Psoas muscle (tissue), 8 donors: ENCODE measurements around the gene MOB3A. TPM values are rescaled to one million over a fixed set of nuclear protein-coding genes. Genes with fewer than 3 reads are reported as not detected.

ENCODE experiments used
- ATAC-seq, 4 donors: fragments of 200-7000 bp; cut with Tn5 transposase; one replicate each; pipeline ENCODE4 v1.9.1; 2020; ENCODE audit warnings: moderate library complexity in 3 of 4, mild to moderate bottlenecking in 2 of 4
- DNase-seq, 2 donors: peaks; one replicate each; pipeline ENCODE4 v3.0.0-alpha.2; 2020
- H3K27ac ChIP-seq: fragments of 200-600 bp; one replicate; pipeline ENCODE4 v1.8.0; 2022
- H3K27me3 ChIP-seq, 3 donors: fragments of 200-600 bp in 1 of 3; one replicate each; pipeline versions ENCODE4 v1.6.1 to v1.8.0; 2013 to 2022; ENCODE audit warnings: low read length in 2 of 3, mild to moderate bottlenecking in 2 of 3, moderate library complexity in 1 of 3; ENCODE audit not compliant: insufficient read depth in 3 of 3
- H3K36me3 ChIP-seq, 2 donors: fragments of 200-600 bp in 1 of 2; one replicate each; pipeline versions ENCODE4 v1.6.1 to v1.8.0; 2013 to 2022; ENCODE audit warnings: low read depth in 1 of 2, mild to moderate bottlenecking in 1 of 2, moderate library complexity in 1 of 2; ENCODE audit not compliant: insufficient read depth in 1 of 2
- H3K4me1 ChIP-seq: fragments of 200-600 bp; one replicate; pipeline ENCODE4 v1.8.0; 2022
- H3K4me3 ChIP-seq: fragments of 200-600 bp; one replicate; pipeline ENCODE4 v1.8.0; 2022; ENCODE audit warnings: mild to moderate bottlenecking
- H3K9me3 ChIP-seq: fragments of 200-600 bp; one replicate; pipeline ENCODE4 v1.8.0; 2022
- WGBS, 3 donors: extraction: QIAGEN DNeasy Blood & Tissue Kit; methylation state at CpG; one replicate each; pipeline versions ENCODE4 v1.1.6 to v1.1.7; 2013; 5-methylcytosine and 5-hydroxymethylcytosine counted together
- intact Hi-C, 2 donors: fragments of 100-400 bp; cut with DNase I; formaldehyde crosslinking; loops; one replicate each; pipeline versions ENCODE4 v1.11.0 to v1.14.2; 2022
- polyA plus RNA-seq, 3 donors: library from polyadenylated mRNA; stranded (reverse); fragments of 200-250 nt; gene quantifications; one replicate each; pipeline ENCODE4 v1.2.3, GENCODE V29; 2013
- total RNA-seq, 4 donors: library from RNA; stranded (reverse); fragmentation: NEBNext Ultra II Directional in 2 of 4; extraction: Animal tissue kit (Norgen Biotek cat#: 25700) in 2 of 4; gene quantifications; one replicate each; pipeline versions ENCODE4 v1.2.1 to v1.2.4, GENCODE V29; 2021 to 2023
- TF ChIP-seq, protein P1 (sequence below): fragments of 200-600 bp; IDR thresholded peaks from one replicate; pipeline ENCODE4 v1.8.0; 2022; ENCODE audit warnings: antibody characterized with exemption
- donor health status: healthy with polysubstance abuse.
- donor health status: DM: no; HTN: no; CAD: no; lungs with moderate emphysema.
- donor health status: Bipolar disorder and iron deficiency.
- donor health status: healthy.
- donor health status: DM: yes; HTN: yes; CAD: no.
- donor health status: DM: no; HTN: no; CAD: no.
- donor health status: DM: no; HTN: no; CAD: no.
- donor health status: DM: yes; HTN: yes; CAD: no.

The MOB3A gene
- total and polyA plus RNA-seq, 7 donors: 8.3 to 19.8 (median 13.5) TPM

DNA sequence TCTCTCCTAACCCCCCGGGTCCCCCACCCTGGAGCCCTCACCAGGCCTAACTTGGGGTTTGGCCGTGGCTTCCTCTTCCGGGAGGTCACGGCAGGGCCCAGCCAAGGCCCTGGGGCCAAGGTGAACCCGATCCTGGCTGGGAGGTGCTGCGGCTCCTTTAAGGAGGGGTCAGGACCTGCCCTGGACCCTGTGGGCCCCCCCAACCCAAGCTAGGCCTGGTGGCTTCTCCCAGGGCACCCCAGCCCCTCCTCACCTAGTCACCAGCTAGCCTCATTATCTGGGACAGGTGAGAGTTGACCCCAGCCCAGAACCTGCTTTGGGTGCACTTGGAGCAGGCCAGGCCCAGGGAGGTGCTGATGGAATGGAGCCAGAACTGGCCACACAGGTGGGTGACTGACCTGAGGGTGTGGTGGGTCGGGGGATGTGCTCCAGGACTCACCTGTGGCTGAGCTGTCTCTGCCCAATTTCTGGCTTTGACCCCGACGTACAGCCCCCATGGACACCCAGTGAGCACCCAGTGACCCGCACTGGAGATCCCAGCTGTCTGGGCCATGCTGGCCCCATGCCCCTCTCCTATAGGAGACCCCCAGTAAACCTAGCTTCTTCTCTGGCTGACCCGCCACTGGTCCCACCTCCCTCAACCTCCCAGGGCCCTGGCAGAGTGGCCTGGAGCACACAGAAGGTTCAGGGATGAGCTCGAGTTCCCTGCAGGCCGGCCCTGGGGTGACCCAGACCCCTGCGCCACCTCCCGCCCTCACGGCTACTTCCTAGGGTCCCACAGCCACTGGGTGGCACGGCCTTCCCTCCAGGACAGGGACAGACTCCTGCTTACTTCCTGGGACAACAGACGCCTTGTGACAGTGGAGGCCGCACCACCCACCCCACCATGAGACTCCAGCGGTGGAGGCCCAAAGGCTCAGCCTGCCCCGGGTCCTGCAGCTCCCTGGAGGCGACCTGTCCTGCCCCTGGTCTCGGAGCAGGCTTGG, 38.3 kb downstream of the MOB3A start:
- 83 to 86% (median 85%) methylated on average over 22 to 23 of the region's 23 CpGs for WGBS, 3 donors
- Histone ChIP-seq H3K27ac (peak overlapping the region; percentile 97), H3K36me3 (no peaks in the 10 kb centered on the region), H3K4me3 (no peak overlapping the region), H3K4me1 (peaks cover 49% of the 10 kb centered on the region), H3K9me3 (no peaks in the 10 kb centered on the region), H3K27me3 (no peaks in the 10 kb centered on the region)
- peak in 1 of 2 donors; percentile 62 for DNase-seq
- TF ChIP-seq, protein P1, sequence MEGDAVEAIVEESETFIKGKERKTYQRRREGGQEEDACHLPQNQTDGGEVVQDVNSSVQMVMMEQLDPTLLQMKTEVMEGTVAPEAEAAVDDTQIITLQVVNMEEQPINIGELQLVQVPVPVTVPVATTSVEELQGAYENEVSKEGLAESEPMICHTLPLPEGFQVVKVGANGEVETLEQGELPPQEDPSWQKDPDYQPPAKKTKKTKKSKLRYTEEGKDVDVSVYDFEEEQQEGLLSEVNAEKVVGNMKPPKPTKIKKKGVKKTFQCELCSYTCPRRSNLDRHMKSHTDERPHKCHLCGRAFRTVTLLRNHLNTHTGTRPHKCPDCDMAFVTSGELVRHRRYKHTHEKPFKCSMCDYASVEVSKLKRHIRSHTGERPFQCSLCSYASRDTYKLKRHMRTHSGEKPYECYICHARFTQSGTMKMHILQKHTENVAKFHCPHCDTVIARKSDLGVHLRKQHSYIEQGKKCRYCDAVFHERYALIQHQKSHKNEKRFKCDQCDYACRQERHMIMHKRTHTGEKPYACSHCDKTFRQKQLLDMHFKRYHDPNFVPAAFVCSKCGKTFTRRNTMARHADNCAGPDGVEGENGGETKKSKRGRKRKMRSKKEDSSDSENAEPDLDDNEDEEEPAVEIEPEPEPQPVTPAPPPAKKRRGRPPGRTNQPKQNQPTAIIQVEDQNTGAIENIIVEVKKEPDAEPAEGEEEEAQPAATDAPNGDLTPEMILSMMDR: no peak
- intact Hi-C loops: no loop called here
- no peak for ATAC-seq

DNA sequence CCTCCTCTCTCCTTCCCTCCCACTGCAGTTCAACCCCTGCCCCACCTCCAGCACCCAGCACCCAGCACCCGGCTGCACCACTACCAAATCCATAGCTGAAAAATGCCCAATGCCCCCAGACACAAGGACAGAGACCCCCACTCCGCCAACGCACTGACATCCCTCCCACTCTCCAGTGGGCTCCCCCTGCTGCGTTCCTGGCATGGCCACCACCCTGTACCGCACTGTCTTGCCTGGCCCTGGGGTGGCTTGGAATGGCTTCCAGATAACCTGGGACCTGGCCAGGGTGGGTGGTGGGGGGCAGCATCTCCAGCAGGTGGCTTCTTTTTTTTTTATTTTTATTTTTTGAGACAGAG, 39.3 kb downstream of the MOB3A start:
- TF ChIP-seq, protein P1: no peak
- ATAC-seq (no peak), DNase-seq (peak in 1 of 2 donors; percentile 54)
- H3K9me3 ChIP-seq: no peaks in the 10 kb centered on the region
- H3K27ac ChIP-seq: peak overlapping the region; percentile 97
- whole genome bisulfite sequencing, 3 donors: 43 to 52% (median 46%) methylated on average over 5 of the region's 5 CpGs
- H3K4me1 ChIP-seq: peaks cover 40% of the 10 kb centered on the region
- H3K27me3 ChIP-seq: no peaks in the 10 kb centered on the region
- no peaks in the 10 kb centered on the region for H3K36me3 ChIP-seq
- no peak overlapping the region for H3K4me3 ChIP-seq
- intact Hi-C loops: no loop called here

DNA sequence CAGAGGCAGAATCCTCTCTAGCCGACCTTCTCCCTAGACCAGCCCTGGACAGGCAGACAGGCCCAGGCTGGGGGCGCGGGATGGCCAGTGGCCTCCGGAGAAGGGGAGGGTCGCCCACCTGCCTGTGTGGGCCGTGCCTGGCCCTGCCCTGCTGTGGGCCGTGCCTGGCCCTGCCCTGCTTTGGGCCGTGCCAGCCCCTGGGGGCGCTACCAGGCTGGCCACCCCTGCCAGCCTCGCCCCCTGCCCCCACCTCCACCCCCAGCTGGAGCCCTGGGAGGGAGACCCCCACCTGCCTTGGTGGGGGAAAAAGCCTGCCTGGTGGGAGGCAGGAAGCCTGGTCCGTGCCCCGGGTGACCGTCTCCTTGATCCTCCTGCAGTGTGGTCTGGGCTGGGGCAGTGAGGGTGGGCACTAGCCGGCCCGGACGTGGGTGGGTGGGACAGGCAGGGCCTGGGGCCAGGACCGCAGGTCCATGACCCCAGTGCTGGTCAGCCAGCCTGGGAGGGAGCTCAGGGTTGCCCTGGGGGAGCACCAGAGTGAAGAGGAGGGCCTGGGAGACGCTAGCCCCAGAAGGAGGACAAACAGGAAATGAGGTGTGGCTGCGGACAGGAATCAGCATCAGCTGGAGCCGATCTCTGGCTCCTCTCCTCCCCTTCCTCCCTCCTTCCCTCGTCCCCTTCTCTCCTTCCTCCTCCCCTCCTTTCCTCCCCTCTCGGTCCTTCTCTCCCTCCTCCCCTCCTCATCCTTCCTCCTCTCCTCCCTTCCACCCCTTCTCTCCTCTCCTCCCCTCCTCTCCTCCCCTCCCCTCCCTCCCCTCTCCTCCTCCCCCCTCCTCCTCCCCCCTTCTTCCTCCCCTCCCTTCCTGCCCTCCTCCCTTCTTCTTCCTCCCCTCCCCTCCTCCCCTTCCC, 39.9 kb downstream of the MOB3A start:
- TF ChIP-seq, protein P1: no peak
- DNase-seq: peak; percentile 64 to 77
- no peaks in the 10 kb centered on the region for H3K27me3 ChIP-seq
- no peak for ATAC-seq
- H3K4me3 ChIP-seq: peak overlapping the region; percentile 57
- H3K36me3 ChIP-seq: no peaks in the 10 kb centered on the region
- H3K27ac ChIP-seq: peak overlapping the region; percentile 81
- peaks cover 43% of the 10 kb centered on the region for H3K4me1 ChIP-seq
- intact Hi-C loops: no loop called here
- WGBS, 3 donors: 27 to 34% (median 31%) methylated on average over 18 to 22 of the region's 22 CpGs
- no peaks in the 10 kb centered on the region for H3K9me3 ChIP-seq

DNA sequence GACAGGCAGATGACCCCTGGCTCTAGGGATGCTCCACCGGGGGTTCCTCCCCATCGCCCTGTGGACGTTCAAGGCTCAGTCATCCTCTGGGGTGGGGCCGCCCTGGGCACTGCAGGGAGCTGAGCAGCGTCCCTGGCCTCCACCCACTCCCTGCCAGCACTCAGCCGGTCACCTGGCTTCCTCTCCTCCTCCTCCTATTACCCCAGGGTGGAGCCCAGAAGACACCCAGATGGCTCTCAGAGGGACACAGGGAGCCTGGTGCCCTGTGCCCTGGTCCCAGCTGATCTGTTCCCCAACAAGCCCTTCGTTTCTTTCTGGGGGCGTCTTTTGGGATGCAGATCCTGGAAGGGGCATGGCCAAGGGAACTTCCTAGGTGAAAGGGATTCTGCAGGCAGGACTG, 41.4 kb downstream of the MOB3A start:
- no peaks in the 10 kb centered on the region for H3K36me3 ChIP-seq
- WGBS, 3 donors: 61 to 75% (median 67%) methylated on average over 8 of the region's 8 CpGs
- no peaks in the 10 kb centered on the region for H3K27me3 ChIP-seq
- H3K4me3 ChIP-seq: no peak overlapping the region
- ATAC-seq (no peak), DNase-seq (no peak)
- H3K27ac ChIP-seq: peak overlapping the region; percentile 44
- peaks cover 32% of the 10 kb centered on the region for H3K4me1 ChIP-seq
- intact Hi-C loops: no loop called here
- TF ChIP-seq, protein P1: no peak
- H3K9me3 ChIP-seq: no peaks in the 10 kb centered on the region
